NCI-H345 treated with DMSO at 0.1 percent for 48 hours (cell line): ENCODE measurements around the gene NLRP4.
A peak's percentile ranks its signal among the peaks of the same experiment; 100 is the strongest.

Experiments used
- DNase-seq: peaks from one replicate; lab custom pipeline; 2025; ENCODE audit not compliant: unreplicated experiment; lab: John Stamatoyannopoulos, UW

NLRP4 gene, protein sequence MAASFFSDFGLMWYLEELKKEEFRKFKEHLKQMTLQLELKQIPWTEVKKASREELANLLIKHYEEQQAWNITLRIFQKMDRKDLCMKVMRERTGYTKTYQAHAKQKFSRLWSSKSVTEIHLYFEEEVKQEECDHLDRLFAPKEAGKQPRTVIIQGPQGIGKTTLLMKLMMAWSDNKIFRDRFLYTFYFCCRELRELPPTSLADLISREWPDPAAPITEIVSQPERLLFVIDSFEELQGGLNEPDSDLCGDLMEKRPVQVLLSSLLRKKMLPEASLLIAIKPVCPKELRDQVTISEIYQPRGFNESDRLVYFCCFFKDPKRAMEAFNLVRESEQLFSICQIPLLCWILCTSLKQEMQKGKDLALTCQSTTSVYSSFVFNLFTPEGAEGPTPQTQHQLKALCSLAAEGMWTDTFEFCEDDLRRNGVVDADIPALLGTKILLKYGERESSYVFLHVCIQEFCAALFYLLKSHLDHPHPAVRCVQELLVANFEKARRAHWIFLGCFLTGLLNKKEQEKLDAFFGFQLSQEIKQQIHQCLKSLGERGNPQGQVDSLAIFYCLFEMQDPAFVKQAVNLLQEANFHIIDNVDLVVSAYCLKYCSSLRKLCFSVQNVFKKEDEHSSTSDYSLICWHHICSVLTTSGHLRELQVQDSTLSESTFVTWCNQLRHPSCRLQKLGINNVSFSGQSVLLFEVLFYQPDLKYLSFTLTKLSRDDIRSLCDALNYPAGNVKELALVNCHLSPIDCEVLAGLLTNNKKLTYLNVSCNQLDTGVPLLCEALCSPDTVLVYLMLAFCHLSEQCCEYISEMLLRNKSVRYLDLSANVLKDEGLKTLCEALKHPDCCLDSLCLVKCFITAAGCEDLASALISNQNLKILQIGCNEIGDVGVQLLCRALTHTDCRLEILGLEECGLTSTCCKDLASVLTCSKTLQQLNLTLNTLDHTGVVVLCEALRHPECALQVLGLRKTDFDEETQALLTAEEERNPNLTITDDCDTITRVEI

DNA sequence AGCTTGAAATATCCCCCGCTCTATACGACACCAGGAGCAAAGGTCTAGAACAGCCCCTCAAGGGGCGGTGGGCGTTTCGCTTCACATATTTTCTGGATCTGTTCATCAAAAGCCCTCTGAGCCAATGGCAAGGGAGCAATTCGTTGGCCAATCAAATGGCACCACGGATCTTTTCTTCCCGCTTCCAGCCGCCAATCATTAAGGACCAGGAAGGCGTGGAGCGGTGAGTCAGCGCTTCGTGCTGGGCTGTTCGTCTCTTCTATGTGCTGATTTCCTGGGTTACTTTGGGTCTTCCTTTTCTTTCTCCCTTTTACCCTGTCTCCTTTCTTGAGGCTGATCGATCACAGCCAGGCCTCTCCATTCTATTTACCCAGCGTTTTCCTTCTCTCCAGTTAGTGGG is at the start of gene NLRP4:
Gene NLRP4 (plus strand): TSS at position 201 of the 400 bp plus-strand sequence. CDS start 15,541 bp downstream, outside the sequence.
- no peak for DNase-seq

DNA sequence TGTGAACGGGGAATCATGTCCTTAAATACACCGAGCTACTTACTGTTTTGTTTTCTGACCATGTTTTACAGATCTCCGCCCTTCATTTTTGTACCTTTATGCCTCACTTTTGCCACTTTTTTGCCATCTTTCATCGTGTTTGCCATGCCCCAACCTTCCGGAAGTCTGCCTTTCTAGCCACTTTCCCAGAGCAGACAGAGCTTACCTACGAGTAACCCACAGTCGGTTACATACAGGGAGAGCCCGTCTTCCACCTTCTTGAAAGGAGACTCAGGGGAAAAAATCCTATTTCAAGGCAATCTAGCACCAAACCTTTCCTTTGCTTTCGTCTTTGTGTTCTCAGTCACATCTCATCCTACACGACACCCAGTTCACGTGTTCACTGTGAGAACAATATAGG is 41.3 kb upstream of the NLRP4 start:
- DNase-seq: no peak

DNA sequence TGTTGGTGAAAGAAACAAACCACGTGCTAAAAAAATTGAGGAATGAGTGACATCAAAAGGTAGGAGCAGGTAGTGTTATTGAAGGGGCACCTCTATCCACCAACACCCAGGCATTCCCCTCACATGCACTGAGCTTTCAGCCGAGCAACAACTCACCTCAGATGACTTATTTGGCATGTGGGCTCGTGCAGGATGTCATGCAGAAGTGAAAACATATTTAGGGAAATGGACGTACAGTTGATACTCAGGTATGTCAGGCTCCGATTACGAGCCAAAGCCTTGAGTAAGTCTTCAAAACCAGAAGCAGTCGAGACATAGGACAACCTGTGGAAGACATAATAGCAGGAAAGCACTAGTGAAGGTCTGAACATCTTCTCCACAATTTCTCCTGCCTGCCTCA is 34.9 kb upstream of the NLRP4 start:
- DNase-seq: no peak

DNA sequence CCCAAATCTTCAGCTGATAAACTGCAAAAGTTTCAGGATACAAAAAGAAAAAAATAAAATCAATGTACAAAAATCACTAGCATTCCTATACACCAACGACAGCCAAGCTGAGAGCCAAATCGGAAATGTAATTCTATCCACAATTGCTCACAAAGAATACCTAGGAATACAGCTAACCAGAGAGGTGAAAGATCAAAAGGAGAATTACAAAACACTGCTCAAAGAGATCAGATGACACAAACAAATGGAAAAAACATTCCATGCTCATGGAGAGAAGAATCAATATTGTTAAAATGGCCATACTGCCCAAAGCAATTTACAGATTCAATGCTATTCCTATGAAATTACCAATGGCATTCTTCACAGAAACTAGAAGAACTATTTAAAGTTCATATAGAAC is 34.1 kb upstream of the NLRP4 start:
- no peak for DNase-seq

DNA sequence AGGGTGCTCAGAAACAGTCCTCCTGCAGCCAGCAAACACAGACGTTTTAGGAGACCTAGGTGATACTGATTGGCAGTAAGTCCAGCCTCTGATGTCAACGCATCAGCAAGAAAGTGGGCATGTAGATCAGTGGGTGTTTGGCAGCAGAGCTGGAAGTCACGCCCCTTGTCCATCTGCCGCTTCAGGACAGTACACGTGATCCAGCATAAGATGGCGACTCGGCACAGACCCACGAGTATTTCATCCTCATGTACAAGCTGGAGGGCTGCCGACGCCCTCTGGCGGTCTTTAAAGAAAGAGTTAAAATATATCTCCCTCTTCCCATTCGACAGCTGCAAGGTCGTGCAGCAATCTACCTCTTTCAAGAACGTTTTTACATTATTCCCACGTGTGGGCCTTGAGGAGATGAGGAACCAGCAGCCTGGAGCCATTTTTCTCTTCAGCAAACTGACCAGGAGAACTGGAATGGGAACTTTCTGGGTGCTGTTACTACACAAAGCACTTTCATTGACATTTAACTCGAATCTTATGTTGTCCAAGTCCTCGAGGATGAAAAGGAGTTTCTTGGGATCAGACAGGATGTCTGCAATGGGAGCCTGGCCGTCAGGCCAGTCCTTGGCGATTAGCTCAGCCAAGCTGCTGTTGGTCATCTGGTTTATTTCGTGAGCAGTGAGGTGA is 26.8 kb upstream of the NLRP4 start:
- DNase-seq: peak; percentile 7

DNA sequence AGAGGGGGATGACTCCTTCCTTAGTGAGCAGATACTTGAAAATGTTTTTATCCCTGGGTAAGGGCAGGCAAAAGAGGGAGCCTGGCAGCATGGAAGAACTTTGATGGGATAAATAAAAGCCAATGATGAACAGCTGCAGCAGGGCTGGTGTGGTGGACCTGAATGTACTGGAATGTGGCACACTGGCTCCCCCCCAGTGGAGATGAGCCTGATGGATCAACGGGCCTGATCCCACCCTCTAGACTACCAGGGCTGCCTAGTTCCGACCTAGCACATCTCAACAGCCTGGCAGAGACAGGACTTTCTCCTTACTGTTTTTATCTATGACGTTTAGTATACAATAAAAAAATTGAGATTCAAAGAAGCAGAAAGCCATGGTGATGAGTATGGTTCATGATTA is 25.0 kb upstream of the NLRP4 start:
- no peak for DNase-seq

DNA sequence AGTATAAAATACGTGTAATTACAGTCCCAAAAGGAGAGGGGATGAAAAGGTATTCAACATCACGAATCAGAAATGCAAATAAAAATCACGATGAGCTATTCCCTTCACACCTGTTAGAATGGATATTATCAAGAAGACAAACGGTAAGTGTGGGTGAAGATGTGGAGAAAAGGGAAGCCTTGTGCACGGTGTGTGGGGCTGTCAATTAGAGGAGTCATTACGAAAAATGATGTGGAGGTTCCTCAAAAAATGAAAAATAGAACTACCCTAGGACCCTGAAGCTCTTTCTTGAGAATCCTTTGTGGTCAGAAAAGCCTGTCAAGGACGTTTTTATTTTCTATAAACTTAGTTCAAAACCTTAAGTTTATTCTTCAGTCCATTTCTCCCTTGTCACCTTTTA is 23.9 kb upstream of the NLRP4 start:
- no peak for DNase-seq

DNA sequence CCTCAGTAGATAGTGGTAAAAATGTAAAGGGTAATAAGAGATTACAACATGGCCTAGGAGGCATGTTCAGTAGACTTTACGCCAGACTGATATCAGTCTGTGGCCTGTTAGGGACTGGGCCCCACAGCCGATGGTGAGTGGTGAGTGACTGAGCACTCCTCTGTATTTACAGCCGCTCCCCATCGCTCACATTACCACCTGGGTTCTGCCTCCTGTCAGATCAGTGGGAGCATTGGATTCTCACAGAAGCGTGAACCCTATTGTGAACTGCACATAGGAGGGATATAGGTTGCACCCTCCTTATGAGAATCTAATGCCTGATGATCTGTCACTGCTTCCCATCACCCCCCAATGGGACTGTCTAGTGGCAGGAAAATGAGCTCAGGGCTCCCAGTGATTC is 22.4 kb upstream of the NLRP4 start:
- no peak for DNase-seq

DNA sequence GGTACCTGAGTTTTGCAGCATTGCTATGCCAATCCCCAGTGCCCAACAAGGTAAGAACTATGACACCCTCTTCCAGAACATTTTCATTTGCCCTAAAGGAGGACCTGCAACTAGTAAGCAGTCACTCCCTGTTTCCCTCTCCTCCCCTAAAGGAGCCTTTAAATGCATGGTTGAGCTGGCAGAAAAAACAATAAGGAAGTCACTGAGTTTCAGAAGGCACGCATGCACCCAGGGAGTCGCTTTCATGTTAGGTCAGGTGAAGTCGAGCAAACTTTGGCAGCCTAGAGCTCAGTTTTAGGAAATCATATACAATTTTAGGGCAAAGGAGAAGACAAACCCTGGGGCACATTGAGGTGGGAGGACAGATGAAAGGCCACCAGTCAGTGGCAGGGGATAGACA is 16.3 kb upstream of the NLRP4 start:
- no peak for DNase-seq

DNA sequence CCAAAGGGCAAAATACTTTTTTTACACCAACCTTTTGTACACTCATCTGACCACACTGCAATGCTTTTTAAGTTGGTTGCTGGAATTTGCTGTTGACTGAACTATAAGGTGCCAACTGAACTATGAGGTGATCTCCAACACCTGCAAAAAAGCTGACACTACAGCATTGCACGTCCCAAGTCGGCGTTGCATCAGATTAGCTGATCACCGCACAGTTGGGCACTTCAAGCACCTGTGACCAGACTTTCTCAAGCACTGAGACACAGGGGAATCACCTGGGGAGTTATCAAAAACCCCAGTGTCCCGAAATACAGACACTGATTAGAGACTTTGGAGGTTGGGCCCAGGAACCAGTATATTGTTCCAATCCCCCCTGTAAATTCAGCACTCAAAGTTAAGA is 5.7 kb upstream of the NLRP4 start:
- DNase-seq: no peak

DNA sequence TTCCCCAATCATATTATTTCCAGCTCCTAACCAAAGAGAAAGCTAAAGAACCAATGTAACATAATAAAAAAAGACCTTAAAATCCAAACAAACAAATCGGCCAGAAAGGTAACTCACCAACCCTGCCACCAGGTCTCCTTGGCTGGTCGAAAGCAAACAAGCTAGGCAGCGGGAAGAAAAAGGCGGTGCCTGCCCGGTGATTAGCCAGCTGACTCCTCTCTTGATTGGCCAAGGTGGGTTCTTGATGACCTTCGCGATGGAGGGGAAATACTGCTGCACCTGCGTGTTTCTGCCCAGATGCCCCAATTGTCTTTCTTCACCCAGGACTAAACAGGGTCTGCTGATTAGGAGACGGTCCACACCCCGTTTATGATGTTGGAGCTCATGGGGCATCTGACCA is 4.5 kb upstream of the NLRP4 start, which contains the start of gene NLRP11:
Gene NLRP11 (minus strand): TSS at position 154 of the 400 bp plus-strand sequence. CDS start 13,825 bp downstream, outside the sequence.
- DNase-seq: no peak

DNA sequence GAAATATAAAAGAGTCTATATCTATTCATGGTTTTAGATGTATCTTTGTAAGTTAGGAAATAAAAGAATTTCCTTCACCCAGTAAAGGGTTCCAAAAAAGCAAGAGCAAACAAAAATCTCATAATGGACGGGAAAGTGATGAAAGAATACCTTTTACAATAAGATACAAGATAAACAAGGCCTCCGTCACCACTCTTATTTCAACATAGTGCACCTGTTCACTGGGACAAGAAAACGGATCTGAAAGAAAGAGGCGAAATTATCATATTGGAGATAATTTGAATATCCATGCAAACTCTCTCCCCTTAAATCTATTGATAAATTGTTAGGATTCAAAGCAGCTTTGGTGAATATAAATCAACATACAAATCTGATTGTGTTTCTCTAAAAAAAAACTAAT is 3.7 kb upstream of the NLRP4 start:
- DNase-seq: no peak

DNA sequence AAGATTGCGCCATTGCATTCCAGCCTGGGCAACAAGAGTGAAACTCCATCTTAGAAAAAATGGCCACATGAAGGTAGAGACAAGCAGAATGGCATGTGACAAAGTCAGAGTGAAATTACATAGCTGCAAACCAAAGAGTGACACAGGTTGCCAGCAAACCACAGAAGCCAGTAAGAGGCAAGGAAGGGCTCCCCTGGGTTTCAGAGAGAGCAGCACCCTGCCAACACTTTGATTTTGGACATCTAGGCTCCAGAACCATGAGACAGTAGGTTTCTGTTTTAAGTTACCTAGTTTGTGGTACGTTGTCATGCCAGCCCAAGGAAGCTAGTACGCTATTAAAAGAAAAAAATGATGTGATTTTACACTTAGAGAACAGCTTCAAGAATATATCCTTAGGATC is 1.9 kb downstream of the NLRP4 start:
- DNase-seq: no peak

DNA sequence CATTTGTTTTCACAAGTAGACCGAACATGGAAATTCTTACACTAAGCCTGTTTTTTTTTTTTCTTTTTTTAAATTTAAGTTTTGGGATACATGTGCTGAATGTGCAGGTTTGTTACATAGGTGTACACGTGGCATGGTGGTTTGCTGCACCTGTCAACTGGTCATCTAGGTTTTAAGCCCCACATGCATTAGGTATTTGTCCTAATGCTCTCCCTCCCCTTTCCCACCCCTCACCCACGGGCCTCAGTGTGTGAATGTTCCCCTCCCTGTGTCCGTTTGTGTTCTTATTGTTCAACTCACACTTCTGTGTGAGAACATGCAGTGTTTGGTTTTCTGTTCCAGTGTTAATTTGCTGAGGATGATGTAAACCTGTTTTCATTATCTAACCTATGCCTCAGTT is 2.6 kb downstream of the NLRP4 start:
- DNase-seq: no peak

DNA sequence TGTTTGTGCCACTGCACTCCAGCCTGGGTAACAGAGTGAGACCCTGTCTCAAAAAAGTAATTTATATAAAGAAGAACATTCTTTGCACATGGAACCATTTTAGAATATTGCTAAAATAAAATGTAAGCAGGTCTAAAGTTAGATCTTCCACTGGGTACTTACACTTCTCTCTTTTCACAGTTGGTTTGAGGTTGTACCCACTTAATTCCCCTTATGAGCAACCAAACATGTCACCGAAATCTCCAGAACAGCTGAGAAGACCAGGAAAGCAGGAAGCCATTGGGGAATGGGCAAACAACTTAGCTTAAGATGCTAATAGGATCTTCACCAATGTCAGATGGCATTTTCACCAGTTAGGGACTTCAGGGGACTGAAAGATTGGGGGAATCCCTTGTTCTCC is 18.8 kb downstream of the NLRP4 start:
- DNase-seq: no peak

DNA sequence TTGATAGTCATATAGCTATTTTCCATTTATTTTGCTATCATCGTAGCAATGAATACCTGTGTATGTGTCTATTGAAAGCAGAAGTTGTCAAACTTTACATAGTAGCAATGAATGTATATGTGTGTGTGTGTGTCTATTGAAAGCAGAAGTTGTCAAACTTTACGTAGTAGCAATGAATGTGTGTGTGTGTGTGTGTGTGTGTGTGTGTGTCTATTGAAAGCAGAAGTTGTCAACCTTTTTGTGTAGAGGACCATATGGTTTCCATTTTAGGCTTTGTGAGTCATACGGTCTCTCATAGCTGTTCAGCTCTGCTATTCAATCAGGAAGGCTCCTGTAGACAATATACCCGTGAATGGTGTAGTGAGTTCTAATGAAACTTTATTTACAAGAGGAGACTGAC is 20.8 kb downstream of the NLRP4 start:
- no peak for DNase-seq

DNA sequence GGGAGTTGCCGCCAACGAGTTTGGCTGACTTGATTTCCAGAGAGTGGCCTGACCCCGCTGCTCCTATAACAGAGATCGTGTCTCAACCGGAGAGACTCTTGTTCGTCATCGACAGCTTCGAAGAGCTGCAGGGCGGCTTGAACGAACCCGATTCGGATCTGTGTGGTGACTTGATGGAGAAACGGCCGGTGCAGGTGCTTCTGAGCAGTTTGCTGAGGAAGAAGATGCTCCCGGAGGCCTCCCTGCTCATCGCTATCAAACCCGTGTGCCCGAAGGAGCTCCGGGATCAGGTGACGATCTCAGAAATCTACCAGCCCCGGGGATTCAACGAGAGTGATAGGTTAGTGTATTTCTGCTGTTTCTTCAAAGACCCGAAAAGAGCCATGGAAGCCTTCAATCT is 21.6 kb downstream of the NLRP4 start:
- no peak for DNase-seq

DNA sequence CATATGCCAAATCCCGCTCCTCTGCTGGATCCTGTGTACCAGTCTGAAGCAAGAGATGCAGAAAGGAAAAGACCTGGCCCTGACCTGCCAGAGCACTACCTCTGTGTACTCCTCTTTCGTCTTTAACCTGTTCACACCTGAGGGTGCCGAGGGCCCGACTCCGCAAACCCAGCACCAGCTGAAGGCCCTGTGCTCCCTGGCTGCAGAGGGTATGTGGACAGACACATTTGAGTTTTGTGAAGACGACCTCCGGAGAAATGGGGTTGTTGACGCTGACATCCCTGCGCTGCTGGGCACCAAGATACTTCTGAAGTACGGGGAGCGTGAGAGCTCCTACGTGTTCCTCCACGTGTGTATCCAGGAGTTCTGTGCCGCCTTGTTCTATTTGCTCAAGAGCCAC is 22.1 kb downstream of the NLRP4 start:
- DNase-seq: no peak

DNA sequence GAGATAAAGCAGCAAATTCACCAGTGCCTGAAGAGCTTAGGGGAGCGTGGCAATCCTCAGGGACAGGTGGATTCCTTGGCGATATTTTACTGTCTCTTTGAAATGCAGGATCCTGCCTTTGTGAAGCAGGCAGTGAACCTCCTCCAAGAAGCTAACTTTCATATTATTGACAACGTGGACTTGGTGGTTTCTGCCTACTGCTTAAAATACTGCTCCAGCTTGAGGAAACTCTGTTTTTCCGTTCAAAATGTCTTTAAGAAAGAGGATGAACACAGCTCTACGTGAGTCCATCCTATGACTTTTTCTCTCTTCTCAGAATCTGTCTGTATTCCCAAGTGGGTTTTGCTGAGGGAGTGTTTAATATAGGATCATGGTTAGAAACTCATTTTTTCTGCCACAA is 22.6 kb downstream of the NLRP4 start:
- DNase-seq: no peak

DNA sequence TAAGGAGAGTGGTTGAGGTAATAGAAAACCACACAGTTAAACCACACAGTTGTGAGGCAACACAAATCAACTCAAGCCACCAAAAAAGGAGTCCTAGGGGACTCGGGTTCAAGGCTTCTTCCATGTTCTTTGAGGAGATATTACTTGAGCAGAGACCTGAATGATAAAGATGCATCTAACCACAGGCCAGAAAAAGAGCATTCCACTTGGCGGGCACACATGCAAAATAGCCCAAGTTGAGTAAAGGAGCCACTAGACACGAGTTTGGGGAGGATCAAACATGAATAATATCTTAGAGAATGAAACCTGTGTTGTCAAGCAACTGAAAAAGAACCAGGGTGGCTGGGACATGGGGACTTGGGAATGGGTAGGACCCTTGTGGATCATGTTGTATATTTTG is 30.2 kb downstream of the NLRP4 start:
- no peak for DNase-seq

DNA sequence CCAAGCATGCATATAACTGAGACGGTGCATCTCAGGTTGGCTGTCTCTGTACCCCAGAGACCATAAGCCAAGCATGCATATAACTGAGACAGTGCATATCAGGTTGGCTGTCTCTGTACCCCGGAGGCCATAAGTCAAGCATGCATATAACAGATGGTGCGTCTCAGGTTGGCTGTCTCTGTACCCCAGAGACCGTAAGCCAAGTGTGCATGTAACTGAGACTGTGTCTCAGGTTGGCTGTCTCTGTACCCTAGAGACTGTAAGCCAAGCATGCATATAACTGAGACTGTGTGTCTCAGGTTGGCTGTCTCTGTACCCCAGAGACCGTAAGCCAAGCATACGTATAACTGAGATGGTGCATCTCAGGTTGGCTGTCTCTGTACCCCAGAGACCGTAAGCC is 30.8 kb downstream of the NLRP4 start:
- DNase-seq: no peak
